HG02763 (cell line): ENCODE results near the gene RHCG.
"Not testable (repeated sequence)": the region's sequence is repeated elsewhere in the genome, so short reads cannot be mapped to it uniquely, and the experiment has no call there.

ENCODE experiments used
- ATAC-seq: cut with Tn5 transposase; IDR thresholded peaks from one replicate; pipeline ENCODE4 v1.9.1; 2021; ENCODE audit warnings: mild to moderate bottlenecking, moderate library complexity; ENCODE audit not compliant: unreplicated experiment

RHCG gene

GRCh38 chr15:89479173-89479572 lies 17.2 kb downstream of the RHCG start:
- no peak for ATAC-seq

GRCh38 chr15:89477411-89478242 lies 18.8 kb downstream of the RHCG start:
- no peak for ATAC-seq

GRCh38 chr15:89475661-89476060 lies 20.7 kb downstream of the RHCG start:
- no peak for ATAC-seq

GRCh38 chr15:89472785-89473256 lies 23.6 kb downstream of the RHCG start:
- ATAC-seq: no peak

GRCh38 chr15:89469426-89470096 lies 26.8 kb downstream of the RHCG start:
- ATAC-seq: no peak

GRCh38 chr15:89468813-89469212 lies 27.6 kb downstream of the RHCG start:
- ATAC-seq: not testable (repeated sequence)

GRCh38 chr15:89463113-89463512 lies 33.3 kb downstream of the RHCG start:
- ATAC-seq: no peak

GRCh38 chr15:89462198-89462912 lies 34.0 kb downstream of the RHCG start:
- ATAC-seq: no peak

GRCh38 chr15:89461386-89461785 lies 35.0 kb downstream of the RHCG start:
- no peak for ATAC-seq

- no peak for ATAC-seq
Observed at GRCh38 chr15:89460048-89460447, 36.3 kb downstream of the RHCG start.

GRCh38 chr15:89459271-89460038 lies 36.9 kb downstream of the RHCG start:
- no peak for ATAC-seq

- no peak for ATAC-seq
Observed at GRCh38 chr15:89458440-89458839, 37.9 kb downstream of the RHCG start.

GRCh38 chr15:89457086-89457485 lies 39.3 kb downstream of the RHCG start:
- no peak for ATAC-seq

- no peak for ATAC-seq
Observed at GRCh38 chr15:89455535-89455934, 40.8 kb downstream of the RHCG start.

- ATAC-seq: no peak
Observed at GRCh38 chr15:89452330-89452836, 44.0 kb downstream of the RHCG start.

- ATAC-seq: no peak
Observed at GRCh38 chr15:89451846-89452245, 44.5 kb downstream of the RHCG start.

- no peak for ATAC-seq
Observed at GRCh38 chr15:89450076-89451006, 46.0 kb downstream of the RHCG start.

- no peak for ATAC-seq
Observed at GRCh38 chr15:89448825-89449224, 47.6 kb downstream of the RHCG start.

GRCh38 chr15:89447676-89448075 lies 48.7 kb downstream of the RHCG start:
- no peak for ATAC-seq
